Stimulated activated CD4-positive, alpha-beta T cell treated with anti-CD3 and anti-CD28 coated beads, Interleukin-1b, Interleukin-23, amount 100 ng/mL, for 1 hour (primary cell): ENCODE data around the gene KIF22.

Experiments used
- DNase-seq, 2 donors: peaks; one replicate each; pipeline ENCODE4 v3.0.0-alpha.2; 2020; ENCODE audit warnings: low read depth in 2 of 2

Gene KIF22

GRCh38 chr16:29804020-29804419 lies 13.5 kb downstream of the KIF22 start:
- no peak for DNase-seq

DNA sequence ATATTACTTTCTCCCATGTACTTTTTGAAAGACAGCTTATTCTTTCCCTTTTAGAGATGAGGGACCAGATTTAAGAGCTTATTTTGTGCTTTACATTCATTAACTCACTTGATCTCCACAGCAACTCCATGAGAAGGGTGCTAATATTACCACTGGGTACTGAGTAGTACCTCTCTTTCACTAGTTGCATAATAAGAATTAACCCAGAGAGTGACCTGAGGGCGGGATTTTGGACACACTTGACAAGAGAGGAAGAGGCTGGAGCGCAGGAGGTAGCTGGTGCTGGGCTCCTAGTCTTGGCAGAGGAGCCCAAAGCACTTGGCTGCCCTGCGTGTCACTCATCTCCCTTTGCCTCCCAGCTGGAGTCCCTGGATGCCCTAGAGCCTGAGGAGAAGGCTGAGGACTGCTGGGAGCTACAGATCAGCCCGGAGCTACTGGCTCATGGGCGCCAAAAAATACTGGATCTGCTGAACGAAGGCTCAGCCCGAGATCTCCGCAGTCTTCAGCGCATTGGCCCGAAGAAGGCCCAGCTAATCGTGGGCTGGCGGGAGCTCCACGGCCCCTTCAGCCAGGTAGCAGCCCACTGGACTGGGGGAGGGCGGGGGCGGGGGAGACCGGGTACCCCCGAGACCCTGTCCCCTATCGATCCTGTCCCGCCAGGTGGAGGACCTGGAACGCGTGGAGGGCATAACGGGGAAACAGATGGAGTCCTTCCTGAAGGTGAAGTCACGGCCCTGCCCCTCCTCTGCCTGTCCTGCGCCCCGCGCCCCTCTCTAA lies 14.1 kb downstream of the KIF22 start:
- DNase-seq = no peak

DNA sequence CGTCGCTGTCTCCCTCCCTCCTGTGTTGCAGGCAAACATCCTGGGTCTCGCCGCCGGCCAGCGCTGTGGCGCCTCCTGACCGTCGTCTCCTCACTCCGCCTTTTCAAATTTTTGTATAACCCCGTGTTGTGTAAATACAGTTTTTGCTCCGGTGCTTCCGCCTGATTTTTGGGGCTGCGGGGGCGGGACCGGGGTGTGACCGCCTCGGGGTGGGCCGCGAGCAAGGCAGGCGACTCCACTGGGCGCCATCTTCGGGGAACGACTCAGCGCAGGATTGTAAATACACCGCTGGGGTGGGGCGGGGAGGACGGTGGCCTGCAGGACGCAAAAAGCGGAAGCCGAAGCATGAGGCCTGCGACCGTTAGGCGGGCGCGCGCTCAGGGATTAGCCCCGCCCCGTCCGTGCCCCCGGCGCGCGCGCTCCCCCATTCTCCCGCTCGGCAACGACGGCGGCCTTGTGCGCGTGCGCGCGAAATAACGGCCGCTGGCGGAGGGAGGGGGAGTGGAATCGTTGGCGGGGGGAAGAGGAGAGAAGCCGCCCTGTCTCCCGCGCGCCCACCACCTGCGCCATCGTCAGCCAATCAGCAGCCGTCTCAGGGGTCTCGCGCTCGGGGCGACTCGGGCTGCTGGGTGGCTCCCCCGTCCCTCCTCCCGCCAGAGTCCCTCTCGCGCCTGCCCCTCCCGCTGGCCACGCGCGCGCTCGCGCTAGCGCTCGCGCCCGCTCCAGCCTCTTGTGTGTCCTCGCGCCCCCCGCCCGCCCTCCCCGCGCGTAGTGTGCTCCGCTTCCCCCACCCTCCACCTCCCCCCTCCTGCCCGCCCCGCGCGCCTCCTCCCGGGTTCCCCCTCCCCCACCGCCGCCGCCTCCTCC lies 14.9 kb downstream of the KIF22 start:
- DNase-seq = peak; percentile 93 to 95

DNA sequence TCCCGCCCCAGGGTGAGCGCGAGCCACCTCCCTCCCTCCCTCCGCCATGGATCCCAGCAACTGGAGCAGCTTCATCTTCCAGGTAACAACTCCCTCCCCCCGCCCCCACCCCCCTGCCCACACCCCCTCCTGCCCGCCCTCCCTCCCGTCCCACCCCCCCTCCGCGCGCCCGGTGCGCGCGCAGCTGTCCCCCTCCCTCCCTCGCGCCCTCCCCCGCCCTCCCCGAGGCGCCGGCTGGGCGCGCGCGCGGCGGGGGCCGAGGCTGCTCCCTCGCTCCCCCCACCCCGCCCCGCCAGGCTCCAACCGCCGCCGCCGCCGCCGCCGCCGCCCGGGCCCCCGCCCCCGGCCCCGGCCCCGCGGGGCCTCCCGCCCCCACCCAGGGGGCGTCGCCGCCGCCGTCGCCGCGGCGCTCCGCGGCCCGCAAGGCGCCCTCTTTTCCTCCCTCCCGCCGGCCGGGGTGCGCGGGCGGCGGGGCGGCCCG lies 15.6 kb downstream of the KIF22 start, which contains the start of gene MAZ:
TSS of gene MAZ (plus strand) at position 431 of the 481 bp plus-strand sequence. CDS start 173 bp downstream, outside the sequence.
- peak in 1 of 2 donors; percentile 60 for DNase-seq

DNA sequence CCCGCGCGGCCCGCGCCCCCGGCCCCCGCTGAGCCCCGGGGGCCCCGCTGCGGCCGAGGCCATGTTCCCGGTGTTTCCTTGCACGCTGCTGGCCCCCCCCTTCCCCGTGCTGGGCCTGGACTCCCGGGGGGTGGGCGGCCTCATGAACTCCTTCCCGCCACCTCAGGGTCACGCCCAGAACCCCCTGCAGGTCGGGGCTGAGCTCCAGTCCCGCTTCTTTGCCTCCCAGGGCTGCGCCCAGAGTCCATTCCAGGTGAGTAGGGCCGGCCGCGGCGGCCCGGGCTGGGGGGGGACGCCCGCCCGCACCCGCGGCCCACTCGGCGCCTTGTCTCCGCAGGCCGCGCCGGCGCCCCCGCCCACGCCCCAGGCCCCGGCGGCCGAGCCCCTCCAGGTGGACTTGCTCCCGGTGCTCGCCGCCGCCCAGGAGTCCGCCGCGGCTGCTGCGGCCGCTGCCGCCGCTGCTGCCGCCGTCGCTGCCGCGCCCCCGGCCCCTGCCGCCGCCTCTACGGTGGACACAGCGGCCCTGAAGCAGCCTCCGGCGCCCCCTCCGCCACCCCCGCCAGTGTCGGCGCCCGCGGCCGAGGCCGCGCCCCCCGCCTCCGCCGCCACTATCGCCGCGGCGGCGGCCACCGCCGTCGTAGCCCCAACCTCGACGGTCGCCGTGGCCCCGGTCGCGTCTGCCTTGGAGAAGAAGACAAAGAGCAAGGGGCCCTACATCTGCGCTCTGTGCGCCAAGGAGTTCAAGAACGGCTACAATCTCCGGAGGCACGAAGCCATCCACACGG lies 16.3 kb downstream of the KIF22 start:
- DNase-seq = peak in 1 of 2 donors; percentile 38

DNA sequence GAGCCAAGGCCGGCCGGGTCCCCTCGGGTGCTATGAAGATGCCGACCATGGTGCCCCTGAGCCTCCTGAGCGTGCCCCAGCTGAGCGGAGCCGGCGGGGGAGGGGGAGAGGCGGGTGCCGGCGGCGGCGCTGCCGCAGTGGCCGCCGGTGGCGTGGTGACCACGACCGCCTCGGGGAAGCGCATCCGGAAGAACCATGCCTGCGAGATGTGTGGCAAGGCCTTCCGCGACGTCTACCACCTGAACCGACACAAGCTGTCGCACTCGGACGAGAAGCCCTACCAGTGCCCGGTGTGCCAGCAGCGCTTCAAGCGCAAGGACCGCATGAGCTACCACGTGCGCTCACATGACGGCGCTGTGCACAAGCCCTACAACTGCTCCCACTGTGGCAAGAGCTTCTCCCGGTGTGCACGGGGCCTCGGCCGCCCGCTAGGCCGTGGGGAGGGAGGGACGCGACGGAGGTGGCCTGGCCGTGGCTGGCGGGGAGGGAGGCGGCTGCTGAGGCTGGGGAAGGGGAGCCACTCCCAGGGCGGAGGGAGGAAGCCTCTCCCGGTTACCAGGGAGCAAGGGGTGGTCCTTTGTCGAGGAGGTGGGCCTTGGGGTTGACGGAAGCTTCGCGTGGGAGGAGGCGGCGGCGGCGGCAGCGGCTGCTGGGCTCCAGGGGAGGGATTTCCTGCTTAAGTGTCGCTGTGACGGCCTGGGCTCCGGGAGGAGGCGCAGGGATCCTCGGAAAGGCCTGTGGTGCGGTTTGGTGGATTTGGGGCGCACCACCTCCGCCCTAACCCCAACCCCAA lies 17.1 kb downstream of the KIF22 start:
- peak; percentile 66 to 70 for DNase-seq

GRCh38 chr16:29808219-29808900 lies 17.8 kb downstream of the KIF22 start:
- no peak for DNase-seq

DNA sequence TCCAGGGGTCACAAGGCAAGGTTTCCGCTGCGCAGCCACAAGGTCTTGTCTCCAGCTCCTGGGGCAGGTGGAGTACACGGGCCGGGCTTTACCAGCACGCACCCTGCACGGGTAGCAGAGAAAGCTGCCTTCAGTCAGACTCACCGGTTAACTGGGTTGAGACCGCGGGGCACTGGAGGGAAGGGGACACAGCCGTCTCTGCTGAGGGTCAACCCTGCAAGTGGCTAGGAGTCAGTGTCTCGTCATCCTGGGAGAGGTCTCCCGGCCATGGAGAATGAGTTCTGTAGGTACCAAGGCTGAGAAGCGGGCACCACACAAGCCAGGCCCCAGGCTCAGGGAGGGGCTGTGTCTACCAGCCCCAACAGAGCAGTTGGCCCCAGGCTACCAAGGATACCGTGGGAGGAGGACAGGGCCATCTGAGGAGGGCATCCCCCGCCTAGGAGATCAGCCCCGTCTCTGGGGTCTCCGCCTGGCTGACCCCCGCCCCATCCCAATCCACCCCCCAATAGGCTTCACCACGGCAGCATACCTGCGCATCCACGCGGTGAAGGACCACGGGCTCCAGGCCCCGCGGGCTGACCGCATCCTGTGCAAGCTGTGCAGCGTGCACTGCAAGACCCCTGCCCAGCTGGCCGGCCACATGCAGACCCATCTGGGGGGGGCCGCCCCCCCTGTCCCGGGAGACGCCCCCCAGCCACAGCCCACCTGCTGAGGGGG lies 18.6 kb downstream of the KIF22 start:
- no peak for DNase-seq

- DNase-seq = no peak
These were observed 19.5 kb downstream of the KIF22 start for GRCh38 chr16:29809850-29810698.

DNA sequence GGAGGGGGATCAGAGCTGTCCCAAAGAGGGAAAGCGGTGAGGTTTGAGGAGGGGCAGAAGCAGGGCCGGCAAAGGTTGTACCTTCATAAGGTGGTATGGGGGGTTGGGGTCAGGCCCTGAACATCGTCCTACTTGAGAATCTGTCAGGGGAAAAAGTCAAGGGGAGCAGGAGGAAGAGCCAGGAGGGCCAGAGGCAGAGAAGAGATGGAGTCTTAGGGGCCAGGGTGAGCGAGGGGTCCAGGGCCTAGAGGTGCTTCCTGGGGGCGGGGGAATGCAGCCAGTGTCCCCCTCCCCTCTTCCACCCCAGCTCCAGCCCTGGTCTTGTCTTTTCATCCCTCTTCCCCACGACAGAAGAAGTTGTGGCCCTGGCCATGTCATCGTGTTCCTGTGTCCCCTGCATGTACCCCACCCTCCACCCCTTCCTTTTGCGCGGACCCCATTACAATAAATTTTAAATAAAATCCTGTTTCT lies 20.2 kb downstream of the KIF22 start:
- no peak for DNase-seq

DNA sequence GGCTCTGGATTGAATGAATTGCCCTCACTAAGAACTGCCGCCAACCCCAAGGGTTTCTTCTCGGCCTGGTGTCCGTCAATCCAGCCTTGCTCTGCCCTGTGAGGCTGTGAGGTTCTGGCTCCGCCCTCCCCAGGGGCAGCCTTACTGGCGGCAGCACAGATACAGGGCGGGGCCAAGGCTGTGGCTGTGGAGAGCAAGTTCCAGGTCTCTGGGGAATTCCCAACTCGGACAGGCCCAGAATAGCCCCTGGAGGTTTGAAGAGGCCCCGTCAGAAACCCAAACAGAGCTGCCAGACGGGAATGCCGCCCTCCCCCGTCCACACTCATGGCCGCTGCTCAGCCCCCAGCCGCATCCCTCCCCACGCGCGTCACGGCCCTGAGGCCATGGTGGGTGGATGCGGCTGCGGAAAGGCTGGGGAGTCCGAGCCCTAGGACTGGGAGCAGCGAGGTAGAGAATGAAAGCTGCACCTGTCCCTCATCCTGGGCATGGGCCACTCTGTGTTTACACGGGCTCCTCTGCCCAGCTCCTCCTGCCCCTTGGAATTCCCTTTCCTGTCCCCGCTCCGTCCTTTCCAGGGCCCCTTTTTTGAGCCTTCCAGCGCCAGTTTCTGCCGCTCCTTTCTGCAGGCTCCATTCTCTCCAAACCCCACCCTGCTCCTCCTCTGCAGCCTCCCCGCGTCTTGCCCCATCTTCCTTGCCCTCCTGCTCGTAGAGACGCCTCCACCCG lies 20.8 kb downstream of the KIF22 start:
- peak in 1 of 2 donors; percentile 40 for DNase-seq

DNA sequence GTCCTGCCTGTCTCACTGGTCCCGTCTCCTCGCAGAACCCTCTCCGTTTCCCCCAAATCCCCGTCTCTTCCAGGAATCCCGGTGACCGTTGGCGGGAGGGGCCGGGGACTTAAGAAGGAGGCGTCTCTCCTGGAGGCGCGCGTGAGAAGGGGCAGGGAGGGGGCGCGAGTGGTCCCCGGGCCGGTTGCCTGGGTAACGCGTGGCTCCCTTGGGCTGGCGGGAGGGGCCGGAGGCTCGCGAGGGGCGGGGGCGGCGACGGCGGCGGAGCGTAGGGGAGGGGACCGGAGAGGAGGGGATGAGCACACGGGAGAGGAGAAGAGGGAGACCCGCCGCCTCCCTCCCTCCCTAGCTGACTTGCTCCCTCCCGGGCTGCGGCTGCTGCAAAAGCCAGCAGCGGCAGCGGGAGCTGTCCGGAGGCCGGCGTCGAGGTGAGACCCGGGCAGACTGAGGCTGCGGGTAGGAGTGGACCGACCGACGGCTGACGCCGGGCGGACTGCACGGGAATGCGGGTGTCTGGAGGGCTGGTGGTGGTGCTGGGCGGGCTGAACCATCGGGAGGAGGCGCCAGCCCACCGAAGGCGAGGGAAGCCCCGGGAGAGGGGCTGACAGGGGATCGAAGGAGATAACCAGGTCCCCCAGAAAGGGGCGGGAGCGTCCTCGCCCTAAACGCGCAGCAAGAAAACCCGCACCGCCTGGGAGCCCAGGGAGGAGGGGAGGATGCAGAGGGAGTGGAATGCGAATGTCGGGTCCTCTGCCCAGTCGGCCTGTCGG lies 21.5 kb downstream of the KIF22 start, which contains the start of gene PRRT2:
TSS of gene PRRT2 (plus strand) at position 298 of the 770 bp plus-strand sequence. CDS start 862 bp downstream, outside the sequence.
- no peak for DNase-seq

- no peak for DNase-seq
These were observed 22.4 kb downstream of the KIF22 start for GRCh38 chr16:29812754-29813643.

DNA sequence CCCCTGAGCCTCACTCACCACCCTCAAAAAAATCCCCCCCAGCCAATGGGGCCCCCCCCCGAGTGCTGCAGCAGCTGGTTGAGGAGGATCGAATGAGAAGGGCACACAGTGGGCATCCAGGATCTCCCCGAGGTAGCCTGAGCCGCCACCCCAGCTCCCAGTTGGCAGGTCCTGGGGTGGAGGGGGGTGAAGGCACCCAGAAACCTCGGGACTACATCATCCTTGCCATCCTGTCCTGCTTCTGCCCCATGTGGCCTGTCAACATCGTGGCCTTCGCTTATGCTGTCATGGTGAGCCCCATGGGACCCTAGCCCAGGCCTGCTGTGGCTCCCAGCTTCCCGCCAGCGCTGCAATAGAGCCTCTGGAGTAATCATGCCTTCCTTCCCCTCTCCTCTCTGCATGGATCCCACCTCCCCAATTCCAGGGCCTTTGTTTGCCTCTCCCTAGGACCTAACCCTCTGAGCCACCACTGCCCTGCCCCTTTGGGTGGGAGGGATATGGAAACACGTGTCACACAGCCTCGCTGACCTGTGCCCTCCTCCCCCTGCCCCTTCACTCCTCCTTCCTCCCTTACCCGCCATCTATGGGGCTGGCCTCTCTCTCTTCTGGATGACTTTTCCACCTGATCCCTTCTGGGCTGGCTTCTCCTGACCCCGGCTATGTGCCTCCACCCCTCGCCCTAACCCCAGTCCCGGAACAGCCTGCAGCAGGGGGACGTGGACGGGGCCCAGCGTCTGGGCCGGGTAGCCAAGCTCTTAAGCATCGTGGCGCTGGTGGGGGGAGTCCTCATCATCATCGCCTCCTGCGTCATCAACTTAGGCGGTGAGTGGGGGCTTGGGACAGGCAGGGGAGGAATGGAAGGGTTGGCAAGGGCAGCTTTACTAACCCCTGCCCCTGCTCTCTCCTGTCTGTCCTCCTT lies 23.4 kb downstream of the KIF22 start:
- DNase-seq = no peak

- DNase-seq = no peak
These were observed 24.0 kb downstream of the KIF22 start for GRCh38 chr16:29814592-29814991.
